CD4-positive, alpha-beta T cell treated with Interferon alpha-2 for 1 hour (primary cell): ENCODE results near the gene MMP2.
A peak's percentile ranks its signal among the peaks of the same experiment; 100 is the strongest.

Source experiments
- DNase-seq, 2 donors: peaks; one replicate each; pipeline ENCODE4 v3.0.0-alpha.2; 2020 to 2022

The MMP2 gene

GRCh38 chr16:55521792-55522191, 42.8 kb downstream of the MMP2 start:
- no peak for DNase-seq

GRCh38 chr16:55526441-55526840, 47.4 kb downstream of the MMP2 start:
- no peak for DNase-seq

GRCh38 chr16:55527885-55528284, 48.9 kb downstream of the MMP2 start:
- DNase-seq: no peak

GRCh38 chr16:55529018-55529417, 50.0 kb downstream of the MMP2 start:
- DNase-seq: no peak

- no peak for DNase-seq
Measured at GRCh38 chr16:55530316-55530856, 51.4 kb downstream of the MMP2 start.

GRCh38 chr16:55532227-55532626, 53.2 kb downstream of the MMP2 start:
- no peak for DNase-seq

DNA sequence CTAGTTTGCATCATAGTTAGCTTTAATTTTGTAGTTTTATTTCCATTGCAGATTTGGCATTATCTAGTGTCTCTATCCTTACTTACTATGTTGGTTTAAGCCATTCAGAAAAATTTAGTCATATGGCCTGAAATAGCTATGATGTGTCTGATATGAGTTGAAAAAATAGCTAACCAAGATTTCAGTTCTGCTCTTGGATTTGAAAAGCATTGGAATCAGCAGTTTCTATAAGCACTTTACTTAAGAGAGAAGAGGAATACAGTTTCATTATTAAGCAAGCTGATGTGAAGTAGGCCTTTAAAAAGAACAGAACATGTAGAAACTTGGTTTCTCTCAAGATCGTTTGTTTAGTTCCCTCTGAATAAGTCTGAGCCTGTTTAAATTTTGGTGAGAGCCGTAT, 55.8 kb downstream of the MMP2 start:
- no peak for DNase-seq

GRCh38 chr16:55539049-55539448, 60.1 kb downstream of the MMP2 start:
- peak in 1 of 2 donors; percentile 0 for DNase-seq

DNA sequence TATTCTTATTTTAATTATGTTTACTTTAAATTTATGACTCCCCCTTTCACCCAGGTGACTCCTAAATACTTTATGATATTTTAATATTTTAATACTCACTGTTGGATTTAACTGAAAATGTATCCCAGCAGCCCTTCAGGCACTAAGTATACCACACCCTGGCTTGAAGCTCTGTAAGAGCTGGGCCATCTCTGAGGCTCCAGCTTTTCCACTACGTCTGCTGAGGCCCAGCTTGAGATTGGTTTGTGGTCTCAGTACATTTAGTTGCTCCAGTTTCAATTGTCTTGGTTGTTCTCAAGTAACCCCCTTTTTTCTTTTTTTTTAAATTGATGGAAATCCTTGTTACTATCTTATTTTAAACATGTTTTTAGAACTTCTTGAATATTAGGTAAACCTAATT, 60.5 kb downstream of the MMP2 start:
- DNase-seq: no peak

DNA sequence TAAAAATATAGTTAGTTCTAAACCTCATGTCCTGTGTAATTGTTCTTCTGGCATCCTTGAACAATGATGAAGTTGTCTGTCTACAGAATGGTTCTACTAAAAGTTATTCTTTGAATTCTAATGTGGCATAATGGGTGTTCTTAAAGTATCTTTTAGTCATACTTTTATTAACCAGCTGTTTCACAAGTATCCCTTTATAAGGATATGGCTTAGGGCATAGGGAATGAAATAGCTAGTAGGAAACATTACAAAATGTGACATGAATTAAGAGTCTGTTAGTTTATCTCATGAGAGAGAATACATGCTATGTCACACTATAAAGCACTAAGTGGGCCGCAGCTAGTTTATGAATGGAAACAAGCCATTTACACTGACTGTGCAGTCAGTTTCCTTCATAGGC, 61.2 kb downstream of the MMP2 start:
- DNase-seq: no peak

GRCh38 chr16:55542459-55543082, 63.6 kb downstream of the MMP2 start:
- no peak for DNase-seq

DNA sequence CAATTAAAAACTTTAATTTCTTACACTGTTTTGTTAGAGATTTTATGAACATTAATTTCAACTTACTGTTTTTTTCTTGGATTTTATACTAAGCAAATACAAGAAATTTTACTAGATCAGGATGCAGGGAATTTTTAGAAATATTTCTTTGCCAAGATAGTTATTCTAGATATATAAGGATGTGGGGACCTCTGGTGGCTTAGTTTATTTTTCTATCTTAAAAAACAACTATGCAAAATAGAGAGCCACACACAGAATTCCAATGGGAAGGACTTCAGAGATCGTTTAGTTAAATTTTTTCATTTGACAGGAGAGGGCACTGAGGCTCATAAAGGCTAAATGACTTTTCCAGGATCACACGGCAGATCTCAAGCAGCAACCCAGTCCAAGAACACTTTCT, 64.5 kb downstream of the MMP2 start:
- DNase-seq: no peak

GRCh38 chr16:55552621-55553020, 73.6 kb downstream of the MMP2 start:
- no peak for DNase-seq

- no peak for DNase-seq
Measured at GRCh38 chr16:55555436-55555835, 76.4 kb downstream of the MMP2 start.
